Liver (tissue), 3 donors: ENCODE data around the gene CNGA4.

Source experiments
- CTCF ChIP-seq: fragments of 150-350 bp; IDR thresholded peaks from 2 replicates; pipeline ENCODE4 v1.5.1; 2017; ENCODE audit warnings: improper control_type of control experiment, low read depth, low read length; ENCODE audit not compliant: missing input control
- EGR1 ChIP-seq, 2 donors: IDR thresholded peaks; 2 replicates each; pipeline ENCODE4 v1.6.1; 2016 to 2018; ENCODE audit warnings: antibody characterized with exemption in 2 of 2, low read depth in 2 of 2
- GABPA ChIP-seq, 2 donors: IDR thresholded peaks in 1 of 2; conservative IDR thresholded peaks in 1 of 2; 2 replicates each; pipeline ENCODE4 v1.6.1; 2016; ENCODE audit warnings: antibody characterized with exemption in 2 of 2, mild to moderate bottlenecking in 1 of 2, moderate library complexity in 1 of 2
- HNF4A ChIP-seq, 2 donors: conservative IDR thresholded peaks; 2 replicates each; pipeline ENCODE4 v1.6.1; 2016; ENCODE audit warnings: antibody characterized with exemption in 2 of 2, mild to moderate bottlenecking in 2 of 2
- JUND ChIP-seq, 2 donors: IDR thresholded peaks; 2 replicates each; pipeline ENCODE4 v1.6.1; 2016; ENCODE audit warnings: antibody characterized with exemption in 2 of 2
- RAD21 ChIP-seq, 2 donors: IDR thresholded peaks; 2 replicates each; pipeline ENCODE4 v1.6.1; 2016; ENCODE audit warnings: antibody characterized with exemption in 2 of 2, mild to moderate bottlenecking in 2 of 2
- REST ChIP-seq: IDR thresholded peaks from 2 replicates; pipeline ENCODE4 v1.6.1; 2016; ENCODE audit warnings: antibody characterized with exemption, mild to moderate bottlenecking
- RXRA ChIP-seq, 2 donors: IDR thresholded peaks; 2 replicates each; pipeline ENCODE4 v1.6.1; 2017 to 2018; ENCODE audit warnings: antibody characterized with exemption in 2 of 2, mild to moderate bottlenecking in 1 of 2
- SP1 ChIP-seq: IDR thresholded peaks from 2 replicates; pipeline ENCODE4 v1.6.1; 2018; ENCODE audit warnings: antibody characterized with exemption, mild to moderate bottlenecking
- TAF1 ChIP-seq: conservative IDR thresholded peaks from 2 replicates; pipeline ENCODE4 v1.6.1; 2016; ENCODE audit warnings: antibody characterized with exemption, mild to moderate bottlenecking
- YY1 ChIP-seq: IDR thresholded peaks from 2 replicates; pipeline ENCODE4 v1.6.1; 2016; ENCODE audit warnings: antibody characterized with exemption, mild to moderate bottlenecking
- TF ChIP-seq, protein P1 (sequence below): IDR thresholded peaks from 2 replicates; pipeline ENCODE4 v1.6.1; 2016; ENCODE audit warnings: antibody characterized with exemption
- TF ChIP-seq, protein P2 (sequence below): IDR thresholded peaks from 2 replicates; pipeline ENCODE4 v1.6.1; 2016; ENCODE audit warnings: antibody characterized with exemption
- TF ChIP-seq, protein P3 (sequence below): IDR thresholded peaks from 2 replicates; pipeline ENCODE4 v1.6.1; 2016; ENCODE audit warnings: antibody characterized with exemption
- donor health status: healthy.
- donor health status: healthy.

- TF ChIP-seq RAD21 (IDR thresholded peaks at IDR 0.05) = no peak
- no peak for TF ChIP-seq CTCF
- TF ChIP-seq, protein P1, sequence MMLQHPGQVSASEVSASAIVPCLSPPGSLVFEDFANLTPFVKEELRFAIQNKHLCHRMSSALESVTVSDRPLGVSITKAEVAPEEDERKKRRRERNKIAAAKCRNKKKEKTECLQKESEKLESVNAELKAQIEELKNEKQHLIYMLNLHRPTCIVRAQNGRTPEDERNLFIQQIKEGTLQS = no peak
- no peak for TF ChIP-seq TAF1
- no peak for TF ChIP-seq REST
- TF ChIP-seq JUND (IDR thresholded peaks at IDR 0.05) = no peak
- TF ChIP-seq GABPA (IDR thresholded peaks at IDR 0.05 in 1 of 2, conservative IDR thresholded peaks at IDR 0.05 in 1 of 2) = no peak
- TF ChIP-seq, protein P2, sequence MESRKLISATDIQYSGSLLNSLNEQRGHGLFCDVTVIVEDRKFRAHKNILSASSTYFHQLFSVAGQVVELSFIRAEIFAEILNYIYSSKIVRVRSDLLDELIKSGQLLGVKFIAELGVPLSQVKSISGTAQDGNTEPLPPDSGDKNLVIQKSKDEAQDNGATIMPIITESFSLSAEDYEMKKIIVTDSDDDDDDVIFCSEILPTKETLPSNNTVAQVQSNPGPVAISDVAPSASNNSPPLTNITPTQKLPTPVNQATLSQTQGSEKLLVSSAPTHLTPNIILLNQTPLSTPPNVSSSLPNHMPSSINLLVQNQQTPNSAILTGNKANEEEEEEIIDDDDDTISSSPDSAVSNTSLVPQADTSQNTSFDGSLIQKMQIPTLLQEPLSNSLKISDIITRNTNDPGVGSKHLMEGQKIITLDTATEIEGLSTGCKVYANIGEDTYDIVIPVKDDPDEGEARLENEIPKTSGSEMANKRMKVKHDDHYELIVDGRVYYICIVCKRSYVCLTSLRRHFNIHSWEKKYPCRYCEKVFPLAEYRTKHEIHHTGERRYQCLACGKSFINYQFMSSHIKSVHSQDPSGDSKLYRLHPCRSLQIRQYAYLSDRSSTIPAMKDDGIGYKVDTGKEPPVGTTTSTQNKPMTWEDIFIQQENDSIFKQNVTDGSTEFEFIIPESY = no peak
- TF ChIP-seq SP1 = no peak
- TF ChIP-seq, protein P3, sequence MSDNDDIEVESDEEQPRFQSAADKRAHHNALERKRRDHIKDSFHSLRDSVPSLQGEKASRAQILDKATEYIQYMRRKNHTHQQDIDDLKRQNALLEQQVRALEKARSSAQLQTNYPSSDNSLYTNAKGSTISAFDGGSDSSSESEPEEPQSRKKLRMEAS = no peak
- TF ChIP-seq EGR1 (IDR thresholded peaks at IDR 0.05; ENCODE audit: low read depth in 2 of 2) = no peak
- TF ChIP-seq RXRA (IDR thresholded peaks at IDR 0.05) = no peak
- TF ChIP-seq HNF4A (conservative IDR thresholded peaks at IDR 0.05) = no peak
- no peak for TF ChIP-seq YY1
Observed at GRCh38 chr11:6251990-6252473, 13.1 kb downstream of the CNGA4 start.
